Fibroblast of lung (primary cell): ENCODE measurements around the gene IL34. TPM values are rescaled to one million over a fixed set of nuclear protein-coding genes. Genes with fewer than 3 reads are reported as not detected.

Experiments used
- DNase-seq, 2 donors: peaks; one replicate each; pipeline versions ENCODE4 v3.0.0 to v3.0.0-alpha.2; 2010; ENCODE audit warnings: low read depth in 2 of 2
- H2AFZ ChIP-seq: 2 replicates; pipeline ENCODE4 v1.5.1; 2012; ENCODE audit warnings: low read length, control low read depth, inconsistent platforms
- H3K27ac ChIP-seq: 2 replicates; pipeline ENCODE4 v1.5.1; 2011; ENCODE audit warnings: low read length, control low read depth; ENCODE audit not compliant: insufficient read depth
- H3K27me3 ChIP-seq: 2 replicates; pipeline ENCODE4 v1.5.1; 2011; ENCODE audit warnings: mild to moderate bottlenecking, low read length; ENCODE audit not compliant: control insufficient read depth, insufficient read depth
- H3K36me3 ChIP-seq: 2 replicates; pipeline ENCODE4 v1.5.1; 2011; ENCODE audit warnings: low read length; ENCODE audit not compliant: control insufficient read depth, insufficient read depth
- H3K4me1 ChIP-seq: 2 replicates; pipeline ENCODE4 v1.5.1; 2011; ENCODE audit warnings: low read length; ENCODE audit not compliant: control insufficient read depth, insufficient read depth; ENCODE audit errors: extremely low read depth
- H3K4me2 ChIP-seq: 2 replicates; pipeline ENCODE4 v1.5.1; 2011; ENCODE audit warnings: low read length, control low read depth; ENCODE audit not compliant: insufficient read depth; ENCODE audit errors: extremely low read depth
- H3K4me3 ChIP-seq, 4 experiments: fragments of 200-600 bp in 1 of 4; sonication (generic) in 1 of 4; replicated peaks in 1 of 4; 2 replicates each; pipeline ENCODE4 v1.5.1; 2011 to 2016; ENCODE audit warnings: low read length in 4 of 4, low read depth in 3 of 4, mild to moderate bottlenecking in 3 of 4, control low read depth in 2 of 4, inconsistent platforms in 1 of 4, mixed read lengths in 1 of 4; ENCODE audit not compliant: insufficient read depth in 1 of 4; ENCODE audit errors: control extremely low read depth in 1 of 4
- H3K79me2 ChIP-seq: 2 replicates; pipeline ENCODE4 v1.5.1; 2012; ENCODE audit warnings: mild to moderate bottlenecking, low read length, inconsistent platforms; ENCODE audit not compliant: control insufficient read depth, insufficient read depth
- H3K9ac ChIP-seq: 2 replicates; pipeline ENCODE4 v1.5.1; 2011; ENCODE audit warnings: mild to moderate bottlenecking, low read length, control low read depth; ENCODE audit not compliant: insufficient read depth
- H3K9me3 ChIP-seq: 2 replicates; pipeline ENCODE4 v1.5.1; 2012; ENCODE audit warnings: low read depth, low read length; ENCODE audit not compliant: control insufficient read depth, insufficient read depth
- H4K20me1 ChIP-seq: 2 replicates; pipeline ENCODE4 v1.5.1; 2011; ENCODE audit warnings: low read length; ENCODE audit not compliant: control insufficient read depth, insufficient read depth; ENCODE audit errors: extremely low read depth
- CTCF ChIP-seq, 2 donors: IDR thresholded peaks in 1 of 2; conservative IDR thresholded peaks in 1 of 2; 1 replicate in 1 of 2; 2 replicates in 1 of 2; pipeline ENCODE4 v1.5.1; 2011 to 2012; ENCODE audit warnings: low read length in 2 of 2, control low read depth in 1 of 2, inconsistent platforms in 1 of 2, low read depth in 1 of 2, mild to moderate bottlenecking in 1 of 2
- EZH2 ChIP-seq: IDR thresholded peaks from 2 replicates; pipeline ENCODE4 v1.5.1; 2012; ENCODE audit warnings: low read length, control low read depth, mild to moderate bottlenecking; ENCODE audit errors: missing control alignments
- polyA plus RNA-seq, 2 donors: library from polyadenylated mRNA; depleted of rRNA in 1 of 2; stranded (reverse) in 1 of 2; unstranded in 1 of 2; fragments of >200 nt; gene quantifications; 2 replicates each; pipeline ENCODE4 v1.2.1, GENCODE V29; 2011 to 2012; ENCODE audit warnings: missing spikeins in 1 of 2
- total RNA-seq: library from RNA; depleted of rRNA; stranded (reverse); fragments of >200 nt; gene quantifications from 2 replicates; pipeline ENCODE4 v1.2.1, GENCODE V29; 2014

IL34 gene
- total and polyA plus RNA-seq, 2 donors (not counting 1 experiment from before 2014, with no cell fraction given) = 0.45 to 5.4 TPM

- no peaks in the 10 kb centered on the region for H4K20me1 ChIP-seq
- H3K79me2 ChIP-seq = no peaks in the 10 kb centered on the region
- no peak overlapping the region for H3K27ac ChIP-seq
- H3K4me1 ChIP-seq = peaks cover 31% of the 10 kb centered on the region
- no peak overlapping the region for H3K4me2 ChIP-seq
- no peak for DNase-seq
- TF ChIP-seq CTCF (conservative IDR thresholded peaks at IDR 0.05 in 1 of 2, IDR thresholded peaks at IDR 0.05 in 1 of 2; ENCODE audit: low read depth in 1 of 2, low read length in 2 of 2) (no peak), EZH2 (no peak)
- no peak overlapping the region for H3K4me3 ChIP-seq
- no peak overlapping the region for H2AFZ ChIP-seq
- H3K27me3 ChIP-seq = no peaks in the 10 kb centered on the region
- no peaks in the 10 kb centered on the region for H3K36me3 ChIP-seq
- no peak overlapping the region for H3K9ac ChIP-seq
- H3K9me3 ChIP-seq = no peaks in the 10 kb centered on the region
Measured at GRCh38 chr16:70709942-70710341, 63.6 kb downstream of the IL34 start.

Other genes starting within 250 kb of the IL34 start
- gene ST3GAL2, start 207.5 kb upstream of the IL34 start, total RNA-seq = 9.5 and 17.8 TPM in 2 replicates
- gene ST3GAL2, start 207.5 kb upstream of the IL34 start, polyA plus RNA-seq = 13.1 and 13.5 TPM in 2 replicates
- gene FCSK, start 192.0 kb upstream of the IL34 start, total RNA-seq = 11.8 and 13.5 TPM in 2 replicates
- 4.4 and 4.9 TPM in 2 replicates for gene FCSK, start 192.0 kb upstream of the IL34 start, polyA plus RNA-seq
- gene COG4, start 123.0 kb upstream of the IL34 start, total RNA-seq = 79.6 and 117 TPM in 2 replicates
- 36.2 and 50.7 TPM in 2 replicates for gene COG4, start 123.0 kb upstream of the IL34 start, polyA plus RNA-seq
- 81.9 and 107 TPM in 2 replicates for gene SF3B3, start 122.7 kb upstream of the IL34 start, total RNA-seq
- gene SF3B3, start 122.7 kb upstream of the IL34 start, polyA plus RNA-seq = 89.2 and 166 TPM in 2 replicates
- gene MTSS2, start 39.5 kb downstream of the IL34 start, total RNA-seq = 81.7 and 126 TPM in 2 replicates
- gene MTSS2, start 39.5 kb downstream of the IL34 start, polyA plus RNA-seq = 90.4 and 131 TPM in 2 replicates
- gene VAC14, start 154.6 kb downstream of the IL34 start, total RNA-seq = 18.5 and 29.2 TPM in 2 replicates
- gene VAC14, start 154.6 kb downstream of the IL34 start, polyA plus RNA-seq = 25.0 and 35.3 TPM in 2 replicates